Prostate gland (tissue), 2 donors: Measurements from ENCODE around the gene EIF4B.

Experiments used
- CTCF ChIP-seq, 4 experiments: fragments of 200-600 bp in 2 of 4; fragments of 450-650 bp in 2 of 4; sonication (generic) in 2 of 4; IDR thresholded peaks; 1 replicate in 3 of 4; 2 replicates in 1 of 4; pipeline ENCODE4 v1.5.1; 2016 to 2019; ENCODE audit warnings: antibody characterized with exemption in 4 of 4, mild to moderate bottlenecking in 2 of 4, moderate library complexity in 2 of 4
- POLR2AphosphoS5 ChIP-seq: sonication (generic); formaldehyde crosslinking; IDR thresholded peaks from one replicate; pipeline ENCODE4 v1.6.1; 2017; ENCODE audit warnings: antibody characterized with exemption

- TF ChIP-seq CTCF (IDR thresholded peaks at IDR 0.05) (no peak), POLR2AphosphoS5 (peak; percentile 75)
These were observed 67.6 kb downstream of the EIF4B start for GRCh38 chr12:53073881-53074280.
